GM12865 (cell line): ENCODE data around the gene ZNF253.
"Not testable (repeated sequence)": the region's sequence is repeated elsewhere in the genome, so short reads cannot be mapped to it uniquely, and the experiment has no call there.

Source experiments
- DNase-seq: peaks from one replicate; pipeline ENCODE4 v3.0.0; 2010; ENCODE audit warnings: low read depth
- H3K4me3 ChIP-seq: 2 replicates; pipeline ENCODE4 v1.5.1; 2011; ENCODE audit warnings: mild to moderate bottlenecking, low read depth, low read length, control low read depth
- TF ChIP-seq, protein P1 (sequence below): IDR thresholded peaks from 2 replicates; pipeline ENCODE4 v1.5.1; 2011; ENCODE audit warnings: low read length, control low read depth, low read depth, inconsistent platforms; ENCODE audit not compliant: insufficient read depth; ENCODE audit errors: missing control alignments

The ZNF253 gene

DNA sequence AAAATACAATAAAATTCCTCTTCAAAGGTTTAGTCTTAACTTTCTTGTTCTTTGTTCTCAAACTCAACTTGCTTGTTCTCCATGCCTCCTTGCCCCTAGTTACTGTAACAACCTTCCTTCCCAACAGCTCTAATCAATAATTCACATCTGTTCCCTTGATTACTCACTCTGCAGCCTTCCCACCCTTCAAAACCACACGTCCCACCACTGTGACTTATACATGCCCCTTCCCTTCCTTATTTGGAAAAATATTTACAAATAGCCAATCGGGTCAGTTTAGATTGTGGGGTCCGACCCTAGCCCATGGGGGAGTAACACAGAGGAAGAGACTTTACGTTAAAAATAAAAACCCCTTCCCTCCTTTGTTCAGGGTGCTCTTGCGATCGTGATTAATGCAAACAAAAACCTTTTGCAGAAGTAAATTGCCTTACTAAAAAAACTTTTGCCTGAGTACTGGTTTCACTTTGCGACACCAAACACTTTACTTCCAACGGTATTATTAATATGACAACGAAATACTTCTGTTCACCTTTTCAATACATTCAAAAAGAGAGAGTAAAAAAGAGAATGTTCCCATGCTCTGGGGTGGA, 34.6 kb downstream of the ZNF253 start:
- H3K4me3 ChIP-seq = peak overlapping the region; percentile 66
- DNase-seq = no peak
- TF ChIP-seq, protein P1, sequence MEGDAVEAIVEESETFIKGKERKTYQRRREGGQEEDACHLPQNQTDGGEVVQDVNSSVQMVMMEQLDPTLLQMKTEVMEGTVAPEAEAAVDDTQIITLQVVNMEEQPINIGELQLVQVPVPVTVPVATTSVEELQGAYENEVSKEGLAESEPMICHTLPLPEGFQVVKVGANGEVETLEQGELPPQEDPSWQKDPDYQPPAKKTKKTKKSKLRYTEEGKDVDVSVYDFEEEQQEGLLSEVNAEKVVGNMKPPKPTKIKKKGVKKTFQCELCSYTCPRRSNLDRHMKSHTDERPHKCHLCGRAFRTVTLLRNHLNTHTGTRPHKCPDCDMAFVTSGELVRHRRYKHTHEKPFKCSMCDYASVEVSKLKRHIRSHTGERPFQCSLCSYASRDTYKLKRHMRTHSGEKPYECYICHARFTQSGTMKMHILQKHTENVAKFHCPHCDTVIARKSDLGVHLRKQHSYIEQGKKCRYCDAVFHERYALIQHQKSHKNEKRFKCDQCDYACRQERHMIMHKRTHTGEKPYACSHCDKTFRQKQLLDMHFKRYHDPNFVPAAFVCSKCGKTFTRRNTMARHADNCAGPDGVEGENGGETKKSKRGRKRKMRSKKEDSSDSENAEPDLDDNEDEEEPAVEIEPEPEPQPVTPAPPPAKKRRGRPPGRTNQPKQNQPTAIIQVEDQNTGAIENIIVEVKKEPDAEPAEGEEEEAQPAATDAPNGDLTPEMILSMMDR = no peak

DNA sequence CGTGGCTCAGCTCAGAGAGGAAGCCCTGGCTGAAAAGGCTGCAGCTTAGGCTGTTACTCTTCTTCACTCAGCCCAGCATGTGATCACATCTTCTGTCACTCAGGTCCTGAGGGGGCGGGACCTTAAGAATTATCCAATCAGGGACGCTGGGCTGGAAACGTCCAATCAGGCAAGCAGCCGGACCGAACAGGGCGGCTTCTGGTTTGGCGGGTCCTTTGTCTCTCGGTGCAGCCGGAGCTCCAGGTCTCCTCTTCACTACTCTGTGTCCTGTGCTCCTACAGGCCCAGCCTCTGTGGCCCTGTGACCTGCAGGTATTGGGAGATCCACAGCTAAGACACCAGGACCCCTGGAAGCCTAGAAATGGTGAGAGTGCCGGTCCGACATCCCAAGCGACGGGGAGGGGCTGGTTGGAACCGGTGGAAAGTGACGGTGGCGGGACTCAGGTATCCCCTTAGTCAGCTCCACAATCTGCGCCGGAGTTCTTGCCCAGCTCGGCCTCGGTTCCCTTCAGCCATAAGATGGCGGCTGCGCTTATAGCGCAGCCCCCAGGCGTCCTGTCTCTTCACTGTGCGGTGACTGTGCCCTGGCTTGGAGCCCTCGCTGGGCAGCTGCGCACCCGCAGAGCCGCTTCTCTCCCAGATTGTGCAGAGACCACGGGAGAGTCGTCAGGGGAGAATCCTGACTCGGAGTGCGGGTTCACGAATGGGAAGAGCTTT, 35.2 kb downstream of the ZNF253 start, which contains the start of gene ZNF93:
Gene ZNF93 (plus strand): TSS at position 218 of the 716 bp plus-strand sequence. CDS start 143 bp downstream, at position 361.
- TF ChIP-seq, protein P1 = no peak
- DNase-seq = peak; percentile 96
- peak within 1 kb of the TSS; percentile 66 for H3K4me3 ChIP-seq

DNA sequence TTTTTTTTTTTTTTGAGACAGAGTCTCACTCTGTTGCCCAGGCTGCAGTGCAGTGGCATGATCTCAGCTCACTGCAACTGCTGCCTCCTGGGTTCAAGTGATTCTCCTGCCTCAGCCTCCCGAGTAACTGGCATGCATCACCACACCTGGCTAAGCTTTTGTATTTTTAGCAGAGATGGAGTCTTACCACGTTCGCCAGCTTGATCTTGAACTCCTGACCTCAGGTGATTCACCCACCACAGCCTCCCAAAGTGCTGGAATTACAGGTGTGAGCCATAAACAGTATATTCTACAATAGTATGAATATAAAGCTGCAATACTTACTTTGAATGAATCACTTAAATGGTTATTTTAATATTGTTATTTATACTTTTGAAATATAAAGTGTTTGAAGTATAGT, 41.9 kb downstream of the ZNF253 start:
- not testable (repeated sequence) for DNase-seq, H3K4me3 ChIP-seq

DNA sequence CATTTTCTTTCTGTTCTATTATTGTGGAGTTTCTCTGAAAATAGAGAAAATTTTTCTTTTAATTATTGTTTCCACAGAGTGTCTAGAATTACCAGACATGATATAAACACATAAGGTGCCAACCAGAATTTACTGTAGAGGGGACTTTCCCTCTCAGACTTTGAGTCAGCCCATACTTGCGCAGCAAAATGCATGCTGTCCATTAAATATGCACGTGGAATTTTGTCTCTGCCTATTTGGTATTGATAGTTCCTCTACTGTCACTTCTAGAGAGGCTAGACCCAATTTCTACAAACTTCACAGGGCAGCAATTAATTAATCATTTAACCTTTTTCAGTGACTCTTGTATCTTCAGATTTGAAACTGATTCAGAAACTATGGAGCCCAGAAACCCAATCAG, 44.0 kb downstream of the ZNF253 start:
- H3K4me3 ChIP-seq = no peak overlapping the region
- no peak for DNase-seq

DNA sequence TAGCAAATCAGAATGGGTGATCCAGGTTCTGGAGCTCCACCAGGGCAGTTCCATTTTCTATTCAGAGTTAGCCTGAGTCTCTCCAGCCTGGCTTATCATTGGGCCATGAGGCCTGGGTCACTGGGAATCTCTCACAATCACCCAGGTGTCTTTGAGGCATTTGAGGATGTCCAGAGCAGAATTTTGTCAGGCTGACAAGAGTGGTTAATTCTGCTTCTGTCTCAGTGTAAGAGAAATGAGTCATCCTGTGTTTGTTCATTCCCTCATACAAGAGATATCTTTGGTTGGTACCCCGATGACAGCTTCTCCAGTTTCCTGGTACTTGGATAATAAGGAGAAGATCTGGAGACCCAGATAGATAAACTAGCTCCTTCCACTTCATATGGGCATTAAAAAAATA, 45.5 kb downstream of the ZNF253 start:
- TF ChIP-seq, protein P1 = no peak
- H3K4me3 ChIP-seq = no peak overlapping the region
- DNase-seq = no peak

More for the DNA sequence above, 44.0 kb downstream of the ZNF253 start:
- TF ChIP-seq, protein P1 = no peak

DNA sequence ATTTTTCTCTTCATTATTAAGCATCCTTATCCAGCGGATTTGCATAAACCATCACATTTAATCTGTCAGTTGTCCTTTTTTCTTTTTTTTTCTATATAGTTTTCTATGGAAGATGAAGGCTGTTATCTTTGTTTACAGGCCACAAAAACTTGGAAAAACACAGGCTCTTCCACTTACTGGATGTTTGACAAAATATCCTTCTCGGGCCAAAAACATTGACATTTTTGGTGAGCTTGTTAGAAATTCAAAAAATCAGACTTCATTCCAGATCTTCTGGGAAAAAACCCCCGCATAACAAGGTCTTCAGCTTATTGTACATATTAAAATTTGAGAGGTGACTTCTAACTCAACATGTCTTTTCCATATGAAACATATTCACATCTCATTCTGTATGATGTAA, 48.9 kb downstream of the ZNF253 start:
- H3K4me3 ChIP-seq = no peak overlapping the region
- TF ChIP-seq, protein P1 = no peak
- DNase-seq = no peak

DNA sequence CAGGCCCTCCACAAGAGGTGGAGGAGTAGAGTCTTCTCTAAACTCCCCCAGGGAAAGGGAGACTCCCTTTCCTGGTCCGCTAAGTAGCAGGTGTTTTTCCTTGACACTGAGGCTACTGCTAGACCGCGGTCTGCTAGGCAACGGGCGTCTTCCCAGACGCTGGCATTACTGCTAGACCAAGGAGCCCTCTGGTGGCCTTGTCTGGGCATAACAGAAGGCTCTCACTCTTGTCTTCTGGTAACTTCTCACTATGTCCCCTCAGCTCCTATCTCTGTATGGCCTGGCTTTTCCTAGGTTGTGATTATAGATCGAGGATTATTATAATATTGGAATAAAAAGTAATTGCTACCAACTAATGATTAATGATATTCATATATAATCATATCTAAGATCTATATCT, 64.7 kb downstream of the ZNF253 start:
- peak; percentile 2 for DNase-seq
- TF ChIP-seq, protein P1 = peak; percentile 7
- H3K4me3 ChIP-seq = not testable (repeated sequence)

DNA sequence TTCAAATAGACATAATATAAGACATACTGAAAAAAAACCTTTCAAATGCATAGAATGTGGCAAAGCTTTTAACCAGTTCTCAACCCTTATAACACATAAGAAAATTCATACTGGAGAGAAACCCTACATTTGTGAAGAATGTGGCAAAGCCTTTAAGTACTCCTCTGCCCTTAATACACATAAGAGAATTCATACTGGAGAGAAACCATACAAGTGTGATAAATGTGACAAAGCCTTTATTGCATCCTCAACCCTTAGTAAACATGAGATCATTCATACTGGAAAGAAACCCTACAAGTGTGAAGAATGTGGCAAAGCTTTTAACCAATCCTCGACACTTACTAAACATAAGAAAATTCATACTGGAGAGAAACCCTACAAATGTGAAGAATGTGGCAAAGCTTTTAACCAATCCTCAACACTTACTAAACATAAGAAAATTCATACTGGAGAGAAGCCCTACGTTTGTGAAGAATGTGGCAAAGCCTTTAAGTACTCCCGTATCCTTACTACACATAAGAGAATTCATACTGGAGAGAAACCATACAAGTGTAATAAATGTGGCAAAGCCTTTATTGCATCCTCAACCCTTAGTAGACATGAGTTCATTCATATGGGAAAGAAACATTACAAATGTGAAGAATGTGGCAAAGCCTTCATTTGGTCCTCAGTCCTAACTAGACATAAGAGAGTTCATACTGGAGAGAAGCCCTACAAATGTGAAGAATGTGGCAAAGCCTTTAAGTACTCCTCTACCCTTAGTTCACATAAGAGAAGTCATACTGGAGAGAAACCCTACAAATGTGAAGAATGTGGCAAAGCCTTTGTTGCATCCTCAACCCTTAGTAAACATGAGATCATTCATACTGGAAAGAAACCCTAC, 68.0 kb downstream of the ZNF253 start:
- H3K4me3 ChIP-seq = not testable (repeated sequence)

More for the DNA sequence above, 68.0 kb downstream of the ZNF253 start:
- not testable (repeated sequence) for DNase-seq
